ENCODE results near the gene SPAG9.

The SPAG9 gene

GRCh38 chr17:51079049-51079448, 41.6 kb downstream of the SPAG9 start:
- no peak overlapping the region for H3K4me3 ChIP-seq (ENCODE audit: low read length)
- TF ChIP-seq CTCF (conservative IDR thresholded peaks at IDR 0.05; ENCODE audit: low read length), result no peak
- DNase-seq (ENCODE audit: low read depth), result peak; percentile 36

- TF ChIP-seq CTCF (conservative IDR thresholded peaks at IDR 0.05; ENCODE audit: low read length), result no peak
- no peak overlapping the region for H3K4me3 ChIP-seq (ENCODE audit: low read length)
- DNase-seq (ENCODE audit: low read depth), result no peak
These were observed 42.6 kb downstream of the SPAG9 start for GRCh38 chr17:51078009-51078592.

- TF ChIP-seq CTCF (conservative IDR thresholded peaks at IDR 0.05; ENCODE audit: low read length), result no peak
- no peak for DNase-seq (ENCODE audit: low read depth)
- no peak overlapping the region for H3K4me3 ChIP-seq (ENCODE audit: low read length)
These were observed 43.8 kb downstream of the SPAG9 start for GRCh38 chr17:51076821-51077220.

- no peak for TF ChIP-seq CTCF (conservative IDR thresholded peaks at IDR 0.05; ENCODE audit: low read length)
- no peak for DNase-seq (ENCODE audit: low read depth)
- H3K4me3 ChIP-seq (ENCODE audit: low read length), result no peak overlapping the region
These were observed 49.1 kb downstream of the SPAG9 start for GRCh38 chr17:51071556-51071955.

GRCh38 chr17:51065466-51065865, 55.2 kb downstream of the SPAG9 start:
- no peak for TF ChIP-seq CTCF (conservative IDR thresholded peaks at IDR 0.05; ENCODE audit: low read length)
- DNase-seq (ENCODE audit: low read depth), result no peak
- no peak overlapping the region for H3K4me3 ChIP-seq (ENCODE audit: low read length)

GRCh38 chr17:51064061-51064735, 56.5 kb downstream of the SPAG9 start:
- DNase-seq (ENCODE audit: low read depth), result peak; percentile 23
- H3K4me3 ChIP-seq (ENCODE audit: low read length), result no peak overlapping the region
- TF ChIP-seq CTCF (conservative IDR thresholded peaks at IDR 0.05; ENCODE audit: low read length), result no peak

- H3K4me3 ChIP-seq (ENCODE audit: low read length), result no peak overlapping the region
- no peak for TF ChIP-seq CTCF (conservative IDR thresholded peaks at IDR 0.05; ENCODE audit: low read length)
- no peak for DNase-seq (ENCODE audit: low read depth)
These were observed 60.3 kb downstream of the SPAG9 start for GRCh38 chr17:51060396-51060795.
